Ovary (tissue), 3 donors: Measurements from ENCODE around the gene FMN1.

ENCODE experiments used
- CTCF ChIP-seq, 3 donors: fragments of 450-650 bp in 2 of 3; fragments of 200-600 bp in 1 of 3; IDR thresholded peaks; one replicate each; pipeline versions ENCODE4 v1.5.1 to v1.8.0; 2016 to 2022; ENCODE audit warnings: antibody characterized with exemption in 3 of 3, mild to moderate bottlenecking in 1 of 3
- POLR2A ChIP-seq: fragments of 450-650 bp; IDR thresholded peaks from one replicate; pipeline ENCODE4 v1.6.1; 2017; ENCODE audit warnings: antibody characterized with exemption, mild to moderate bottlenecking, moderate library complexity
- donor health status: DM: no; HTN: no; CAD: no.

- TF ChIP-seq CTCF (IDR thresholded peaks at IDR 0.05) (no peak), POLR2A (no peak)
These were observed 265.6 kb downstream of the FMN1 start for GRCh38 chr15:32928876-32929275.
